K562 (cell line): ENCODE measurements around the gene GPATCH4. TPM values are rescaled to one million over a fixed set of nuclear protein-coding genes. Genes with fewer than 3 reads are reported as not detected.

ENCODE experiments used
- ATAC-seq: fragments of 200-7000 bp; cut with Tn5 transposase; 3 replicates; pipeline ENCODE4 v1.9.1; 2020; ENCODE audit warnings: moderate library complexity
- BruUV-seq: library from RNA; stranded (reverse); fragments of 400-500 nt; replicated peaks from 2 replicates; lab custom pipeline; 2021; lab: Mats Ljungman, UMichigan
- CTCF ChIA-PET: fragments of 300-600 bp; formaldehyde crosslinking; extraction: SDS; loops from one replicate; lab custom pipeline; 2021; ENCODE audit warnings: low intra/inter-chr PET ratio; lab: Yijun Ruan, JAX
- POLR2A ChIA-PET: fragments of 300-600, 350-650 bp; sonication (Branson Sonifier 250); formaldehyde crosslinking; extraction: SDS; loops from one replicate; lab custom pipeline; 2021; ENCODE audit warnings: antibody characterized with exemption, inconsistent platforms; lab: Yijun Ruan, JAX
- DNase-seq, 4 experiments: peaks; one replicate each; pipeline versions ENCODE4 v3.0.0 to v3.0.0-alpha.2; 2011 to 2018; ENCODE audit warnings: low spot score in 3 of 4, mixed read lengths in 3 of 4; ENCODE audit errors: extremely low read depth in 1 of 4
- FAIRE-seq: peaks from 2 replicates; lab custom pipeline; 2011; peaks lifted over from hg19 to GRCh38; lab: Jason Lieb, UNC
- H2AFZ ChIP-seq: 2 replicates; pipeline ENCODE4 v1.6.0; 2011; ENCODE audit warnings: low read depth, low read length, control low read depth, inconsistent platforms
- H3K27ac ChIP-seq: fragments of 200-600 bp; 3 replicates; pipeline ENCODE4 v1.8.0; 2011; ENCODE audit warnings: low read depth, mild to moderate bottlenecking, control low read depth, inconsistent platforms, low read length, moderate library complexity, mixed read lengths; ENCODE audit errors: extremely low read depth
- H3K27me3 ChIP-seq, 2 experiments: fragments of 300-600 bp in 1 of 2; 2 replicates in 1 of 2; 3 replicates in 1 of 2; pipeline versions ENCODE4 v1.6.0 to v1.8.0; 2011; ENCODE audit warnings: inconsistent platforms in 2 of 2, low read length in 2 of 2, mild to moderate bottlenecking in 1 of 2, mixed read lengths in 1 of 2, moderate library complexity in 1 of 2; ENCODE audit not compliant: control insufficient read depth in 2 of 2, insufficient read depth in 2 of 2
- H3K36me3 ChIP-seq: fragments of 300-600 bp; 3 replicates; pipeline ENCODE4 v1.8.0; 2011; ENCODE audit warnings: mild to moderate bottlenecking, low read length, inconsistent platforms; ENCODE audit not compliant: control insufficient read depth, insufficient read depth
- H3K4me1 ChIP-seq, 2 experiments: fragments of 200-600 bp in 1 of 2; replicated peaks in 1 of 2; 2 replicates in 1 of 2; 3 replicates in 1 of 2; pipeline versions ENCODE4 v1.5.1 to v1.8.0; 2011; ENCODE audit warnings: inconsistent platforms in 2 of 2, low read length in 2 of 2, mild to moderate bottlenecking in 1 of 2, mixed read lengths in 1 of 2, moderate library complexity in 1 of 2; ENCODE audit not compliant: control insufficient read depth in 2 of 2, insufficient read depth in 2 of 2
- H3K4me2 ChIP-seq: 2 replicates; pipeline ENCODE4 v1.6.1; 2011; ENCODE audit warnings: low read length, control low read depth, inconsistent platforms, mixed read lengths; ENCODE audit not compliant: insufficient read depth
- H3K4me3 ChIP-seq: fragments of 200-600 bp; sonication (generic), shearing (Covaris generic); 2 replicates; pipeline ENCODE4 v1.5.1; 2016; ENCODE audit warnings: control low read depth, inconsistent platforms
- H3K79me2 ChIP-seq: fragments of 200-600 bp; 3 replicates; pipeline ENCODE4 v1.8.0; 2011; ENCODE audit warnings: low read length, inconsistent platforms; ENCODE audit not compliant: control insufficient read depth, insufficient read depth
- H3K9ac ChIP-seq, 2 experiments: 2 replicates each; pipeline versions ENCODE4 v1.6.0 to v1.6.1; 2011; ENCODE audit warnings: low read depth in 2 of 2, low read length in 2 of 2, control low read depth in 1 of 2, inconsistent platforms in 1 of 2, mild to moderate bottlenecking in 1 of 2, mixed read lengths in 1 of 2; ENCODE audit not compliant: insufficient read depth in 1 of 2
- H3K9me1 ChIP-seq: one replicate; pipeline ENCODE4 v1.6.0; 2011; ENCODE audit warnings: inconsistent platforms, mild to moderate bottlenecking, low read length, moderate library complexity; ENCODE audit not compliant: control insufficient read depth, insufficient read depth
- H3K9me3 ChIP-seq: replicated peaks from 2 replicates; pipeline ENCODE4 v1.5.1; 2011; ENCODE audit warnings: low read depth, low read length, inconsistent platforms; ENCODE audit not compliant: control insufficient read depth, insufficient read depth
- H4K20me1 ChIP-seq: replicated peaks from 2 replicates; pipeline ENCODE4 v1.6.1; 2011; ENCODE audit warnings: low read length, inconsistent platforms, mixed read lengths; ENCODE audit not compliant: control insufficient read depth, insufficient read depth
- BCL6 ChIP-seq: fragments of 250-450 bp; sonication (Bioruptor Pico); IDR thresholded peaks from 2 replicates; pipeline ENCODE4 v1.4.0; 2020
- CBX3 ChIP-seq, 2 experiments: IDR thresholded peaks; 1 replicate in 1 of 2; 2 replicates in 1 of 2; pipeline ENCODE4 v1.6.1; 2012; ENCODE audit warnings: inconsistent platforms in 2 of 2, low read length in 2 of 2, borderline replicate concordance in 1 of 2, control low read depth in 1 of 2
- ETV5 ChIP-seq: sonication (generic); formaldehyde crosslinking; IDR thresholded peaks from 2 replicates; pipeline ENCODE4 v1.4.0; 2020; ENCODE audit warnings: low read depth, mild to moderate bottlenecking, missing genetic modification reagents
- FOXO4 ChIP-seq: fragments of 450-650 bp; formaldehyde crosslinking; IDR thresholded peaks from 2 replicates; pipeline ENCODE4 v1.4.0; 2020; ENCODE audit warnings: mild to moderate bottlenecking, moderate library complexity
- HDAC2 ChIP-seq: fragments of 450-650 bp; IDR thresholded peaks from 2 replicates; pipeline ENCODE4 v1.6.1; 2016; ENCODE audit warnings: mild to moderate bottlenecking
- HDAC3 ChIP-seq: fragments of 450-650 bp; IDR thresholded peaks from 2 replicates; pipeline ENCODE4 v1.6.1; 2018; ENCODE audit warnings: borderline replicate concordance, mild to moderate bottlenecking, moderate library complexity; ENCODE audit not compliant: partially characterized antibody
- HIVEP1 ChIP-seq: fragments of 250-450 bp; sonication (Bioruptor Pico); IDR thresholded peaks from 2 replicates; pipeline ENCODE4 v1.4.0; 2020; ENCODE audit warnings: mild to moderate bottlenecking
- HMG20A ChIP-seq: fragments of 450-650 bp; formaldehyde crosslinking; conservative IDR thresholded peaks from 2 replicates; pipeline ENCODE4 v1.4.0; 2020; ENCODE audit warnings: mild to moderate bottlenecking, mixed read lengths
- KLF1 ChIP-seq: fragments of 450-650 bp; IDR thresholded peaks from 2 replicates; pipeline ENCODE4 v1.6.1; 2016; ENCODE audit warnings: missing genetic modification characterization, missing compliant biosample characterization
- MYNN ChIP-seq, 2 experiments: sonication (generic); formaldehyde crosslinking in 1 of 2; IDR thresholded peaks; 2 replicates each; pipeline versions ENCODE4 v1.5.0 to v1.6.1; 2016 to 2020; ENCODE audit warnings: antibody characterized with exemption in 1 of 2, missing genetic modification reagents in 1 of 2
- RNF2 ChIP-seq: sonication (generic); IDR thresholded peaks from 2 replicates; pipeline ENCODE4 v1.6.1; 2016
- SAFB2 ChIP-seq: fragments of 200-400 bp; formaldehyde crosslinking; IDR thresholded peaks from 2 replicates; pipeline ENCODE4 v1.6.1; 2018; ENCODE audit warnings: borderline replicate concordance, low read length, low read depth, moderate library complexity; ENCODE audit not compliant: severe bottlenecking
- SIN3A ChIP-seq, 2 experiments: fragments of 150-350 bp in 1 of 2; IDR thresholded peaks; 2 replicates each; pipeline ENCODE4 v1.6.1; 2011 to 2016; ENCODE audit warnings: borderline replicate concordance in 2 of 2, low read depth in 2 of 2, low read length in 2 of 2, mild to moderate bottlenecking in 2 of 2, moderate library complexity in 2 of 2; ENCODE audit not compliant: control insufficient read depth in 1 of 2
- SIN3B ChIP-seq: fragments of 450-650 bp; IDR thresholded peaks from 2 replicates; pipeline ENCODE4 v1.6.1; 2017; ENCODE audit warnings: low read depth, mild to moderate bottlenecking, moderate library complexity
- TOE1 ChIP-seq, 2 experiments: fragments of 450-650 bp in 1 of 2; sonication (generic) in 1 of 2; formaldehyde crosslinking in 1 of 2; IDR thresholded peaks; 2 replicates each; pipeline versions ENCODE4 v1.7.1 to v1.8.0; 2016 to 2022; ENCODE audit warnings: borderline replicate concordance in 2 of 2, mild to moderate bottlenecking in 2 of 2, antibody characterized with exemption in 1 of 2, inconsistent platforms in 1 of 2, low read depth in 1 of 2, missing genetic modification reagents in 1 of 2, moderate library complexity in 1 of 2
- XRCC5 ChIP-seq: fragments of 200-400 bp; formaldehyde crosslinking; IDR thresholded peaks from 2 replicates; pipeline ENCODE4 v1.6.1; 2017; ENCODE audit warnings: low read depth, mild to moderate bottlenecking, low read length
- ZBTB34 ChIP-seq: fragments of 250-450 bp; sonication (Bioruptor Pico); IDR thresholded peaks from 2 replicates; pipeline ENCODE4 v1.8.0; 2021; ENCODE audit warnings: mild to moderate bottlenecking, moderate library complexity
- ZNF232 ChIP-seq: sonication (generic); formaldehyde crosslinking; IDR thresholded peaks from 2 replicates; pipeline ENCODE4 v1.8.0; 2022; ENCODE audit warnings: mild to moderate bottlenecking, missing genetic modification reagents
- WGBS: fragments of 100-300 bp; shearing (Covaris generic); methylation state at CpG from one replicate; pipeline ENCODE4 v1.1.6; 2016; ENCODE audit warnings: low coverage, mixed read lengths; ENCODE audit not compliant: insufficient coverage; ENCODE audit errors: missing lambda C conversion rate; 5-methylcytosine and 5-hydroxymethylcytosine counted together
- in situ Hi-C: fragments of 300-500 bp; cut with MboI; formaldehyde crosslinking; loops from 4 replicates; pipeline ENCODE4 v1.15.0; 2018; ENCODE audit warnings: inconsistent platforms, mixed read lengths
- intact Hi-C: fragments of 100-400 bp; cut with micrococcal nuclease; formaldehyde crosslinking; loops from 2 replicates; pipeline ENCODE4 v1.14.2; 2022
- polyA plus RNA-seq, 8 experiments: library from polyadenylated mRNA; depleted of rRNA in 4 of 8; stranded (reverse) in 5 of 8; unstranded in 3 of 8; fragments of >200 nt; fragmentation: Nextera tagmentation in 2 of 8; fragmentation: Illumina TruSeq in 1 of 8; extraction: Ambion mirVana in 2 of 8; extraction: Trizol in 1 of 8; gene quantifications; 2 replicates each; pipeline versions ENCODE4 v1.2.1 to v1.2.3, GENCODE V29; 2011 to 2014; ENCODE audit warnings: inconsistent platforms in 1 of 8, missing spikeins in 1 of 8
- total RNA-seq, 7 experiments: library from RNA; depleted of rRNA in 6 of 7; stranded (reverse); fragments of >200 nt in 6 of 7; fragmentation: Illumina TruSeq in 2 of 7; extraction: Trizol in 2 of 7; gene quantifications; 2 replicates each; pipeline versions ENCODE4 v1.2.1 to v1.2.3, GENCODE V29; 2011 to 2021; ENCODE audit warnings: low replicate concordance in 1 of 7

The GPATCH4 gene
- total and polyA plus RNA-seq, 9 of the 15 experiments (the other 6 are each of a cell fraction or from before 2014, with no cell fraction given) = 43.7 to 105 (median 76.5) TPM

- in situ Hi-C loops = no loop called here
- peak within 1 kb of the TSS; percentile 93 for H2AFZ ChIP-seq
- H3K9me3 ChIP-seq = no peaks in the 10 kb centered on the region
- H3K27ac ChIP-seq = peak within 1 kb of the TSS; percentile 43
- peaks cover 8% of the 10 kb centered on the region for H3K9me1 ChIP-seq
- intact Hi-C loops = loop anchor here (2.0 kb wide), 1 partner anchor 115 kb away; no protein-coding TSS in a partner anchor
- H3K79me2 ChIP-seq = peaks cover 22% of the 10 kb centered on the region; the same call in 2 of the 3 replicates
- no peaks in the 10 kb centered on the region for H3K27me3 ChIP-seq
- under 1% methylated on average over 35 of the region's 38 CpGs for WGBS
- ChIA-PET POLR2A (interaction anchor here (0.8 to 1.6 kb wide), 4 partner anchors 11 to 71 kb away, joined by 3 to 7 read pairs (median 4); partner anchors contain the start of gene MEF2D), CTCF (interaction anchor here (0.5 kb wide), 1 partner anchor 50 kb away, joined by 3 read pairs; no protein-coding TSS in a partner anchor)
- H3K9ac ChIP-seq = peak within 1 kb of the TSS; percentile 74 to 97
- DNase-seq (peak; percentile 86 to 91 (median 90)), ATAC-seq (peak; percentile 97), FAIRE-seq (peak; percentile 37)
- H4K20me1 ChIP-seq = no peaks in the 10 kb centered on the region
- TSS peak; percentile 80 for BruUV-seq
- H3K4me2 ChIP-seq = peak within 1 kb of the TSS; percentile 89
- peaks cover 6% of the 10 kb centered on the region; the same call in 2 of the 3 replicates for H3K36me3 ChIP-seq
- H3K4me3 ChIP-seq = peak within 1 kb of the TSS; percentile 84
- peaks cover 11 to 19% of the 10 kb centered on the region in 2 experiments for H3K4me1 ChIP-seq
- TF ChIP-seq SAFB2 = no peak
- TF ChIP-seq ZBTB34 (CRISPR knock-in tag) = no peak
- TF ChIP-seq SIN3B = peak; percentile 83
- TF ChIP-seq KLF1 (tag) = peak; percentile 88
- TF ChIP-seq RNF2 = no peak
- no peak for TF ChIP-seq HIVEP1 (CRISPR knock-in tag)
- TF ChIP-seq HDAC3 = no peak
- TF ChIP-seq XRCC5 = no peak
- peak; percentile 56; the same call in 1 of the 2 replicates for TF ChIP-seq TOE1 (IDR thresholded peaks at IDR 0.05; ENCODE audit: borderline replicate concordance)
- no peak for TF ChIP-seq TOE1 (CRISPR knock-in tag; IDR thresholded peaks at IDR 0.05; ENCODE audit: borderline replicate concordance, low read depth)
- no peak for TF ChIP-seq BCL6 (CRISPR knock-in tag)
- TF ChIP-seq CBX3 (IDR thresholded peaks at IDR 0.05; ENCODE audit: borderline replicate concordance in 1 of 2, low read length in 2 of 2) = no peak; a peak in 1 of 3 replicates
- TF ChIP-seq SIN3A (IDR thresholded peaks at IDR 0.05; ENCODE audit: borderline replicate concordance in 2 of 2, control insufficient read depth in 1 of 2, low read depth in 2 of 2, low read length in 2 of 2) = peak; percentile 94 to 98
- TF ChIP-seq FOXO4 (CRISPR knock-in tag) = no peak
- no peak for TF ChIP-seq ZNF232 (CRISPR knock-in tag)
- TF ChIP-seq HDAC2 = peak; percentile 88
- TF ChIP-seq HMG20A = no peak
- TF ChIP-seq ETV5 (CRISPR knock-in tag) = no peak
- no peak for TF ChIP-seq MYNN (IDR thresholded peaks at IDR 0.05)
- no peak for TF ChIP-seq MYNN (CRISPR knock-in tag; IDR thresholded peaks at IDR 0.05)
These were observed 29.2 kb downstream of the GPATCH4 start, which contains the start of gene IQGAP3 for GRCh38 chr1:156571919-156572662. Gene IQGAP3 (minus strand): TSS chr1:156572565. CDS start chr1:156572529, 36 bp downstream.
